Osteocyte (in vitro differentiated cells): ENCODE measurements around the gene AP2B1. TPM values are rescaled to one million over a fixed set of nuclear protein-coding genes. Genes with fewer than 3 reads are reported as not detected.
A peak's percentile ranks its signal among the peaks of the same experiment; 100 is the strongest.

Source experiments
- DNase-seq: peaks from one replicate; pipeline ENCODE4 v3.0.0; 2021; ENCODE audit warnings: mixed read lengths; ENCODE audit not compliant: unreplicated experiment; ENCODE audit errors: extremely low spot score
- H3K27ac Mint-ChIP-seq: one replicate; pipeline ENCODE4 v1.8.0; 2021; ENCODE audit warnings: mild to moderate bottlenecking, mixed read lengths; ENCODE audit not compliant: unreplicated experiment
- H3K27me3 Mint-ChIP-seq: one replicate; pipeline ENCODE4 v1.8.0; 2021; ENCODE audit warnings: mixed read lengths; ENCODE audit not compliant: unreplicated experiment
- H3K36me3 Mint-ChIP-seq: one replicate; pipeline ENCODE4 v1.8.0; 2021; ENCODE audit warnings: mixed read lengths; ENCODE audit not compliant: unreplicated experiment
- H3K4me1 Mint-ChIP-seq: one replicate; pipeline ENCODE4 v1.8.0; 2021; ENCODE audit warnings: mixed read lengths; ENCODE audit not compliant: unreplicated experiment
- H3K4me3 Mint-ChIP-seq: one replicate; pipeline ENCODE4 v1.8.0; 2021; ENCODE audit warnings: mild to moderate bottlenecking, moderate library complexity, mixed read lengths; ENCODE audit not compliant: unreplicated experiment
- H3K9me3 Mint-ChIP-seq: one replicate; pipeline ENCODE4 v1.8.0; 2021; ENCODE audit warnings: mixed read lengths; ENCODE audit not compliant: unreplicated experiment
- CTCF ChIP-seq: fragments of 200-600 bp; sonication (generic); IDR thresholded peaks from 2 replicates; pipeline ENCODE4 v1.5.0; 2021; ENCODE audit warnings: antibody characterized with exemption, mild to moderate bottlenecking, moderate library complexity
- total RNA-seq: library from RNA; stranded (reverse); gene quantifications from 2 replicates; pipeline ENCODE4 v1.2.1, GENCODE V29; 2021

AP2B1 gene
- total RNA-seq, 1 donor from 2014 or later: 201 TPM

- peaks cover 70% of the 10 kb centered on the region for H3K27me3 Mint-ChIP-seq
- no peak for TF ChIP-seq CTCF
Observed at GRCh38 chr17:35548208-35548810, 38.8 kb upstream of the AP2B1 start.

GRCh38 chr17:35548978-35549377 lies 38.1 kb upstream of the AP2B1 start:
- Mint-ChIP-seq H3K36me3 (no peaks in the 10 kb centered on the region), H3K27me3 (peaks cover 74% of the 10 kb centered on the region), H3K27ac (no peak overlapping the region), H3K4me3 (no peak overlapping the region), H3K9me3 (no peaks in the 10 kb centered on the region), H3K4me1 (no peaks in the 10 kb centered on the region)
- no peak for DNase-seq
- TF ChIP-seq CTCF: no peak

More at GRCh38 chr17:35548208-35548810, 38.8 kb upstream of the AP2B1 start:
- Mint-ChIP-seq H3K27ac (no peak overlapping the region), H3K36me3 (no peaks in the 10 kb centered on the region), H3K4me1 (no peaks in the 10 kb centered on the region), H3K9me3 (no peaks in the 10 kb centered on the region), H3K4me3 (no peak overlapping the region)
- no peak for DNase-seq

- no peaks in the 10 kb centered on the region for H3K4me1 Mint-ChIP-seq
- no peaks in the 10 kb centered on the region for H3K9me3 Mint-ChIP-seq
- H3K27ac Mint-ChIP-seq: no peak overlapping the region
- no peaks in the 10 kb centered on the region for H3K36me3 Mint-ChIP-seq
- DNase-seq: no peak
- no peak for TF ChIP-seq CTCF
- no peak overlapping the region for H3K4me3 Mint-ChIP-seq
- peaks cover 74% of the 10 kb centered on the region for H3K27me3 Mint-ChIP-seq
Observed at GRCh38 chr17:35553310-35553709, 33.8 kb upstream of the AP2B1 start.

- no peaks in the 10 kb centered on the region for H3K36me3 Mint-ChIP-seq
- no peak overlapping the region for H3K27ac Mint-ChIP-seq
- H3K9me3 Mint-ChIP-seq: no peaks in the 10 kb centered on the region
- no peak for TF ChIP-seq CTCF
- H3K4me1 Mint-ChIP-seq: no peaks in the 10 kb centered on the region
- no peak overlapping the region for H3K4me3 Mint-ChIP-seq
- DNase-seq: no peak
- peaks cover 73% of the 10 kb centered on the region for H3K27me3 Mint-ChIP-seq
Observed at GRCh38 chr17:35554668-35555067, 32.5 kb upstream of the AP2B1 start.

GRCh38 chr17:35555691-35556090 lies 31.4 kb upstream of the AP2B1 start:
- no peak overlapping the region for H3K4me3 Mint-ChIP-seq
- peak; percentile 21 for TF ChIP-seq CTCF
- no peak overlapping the region for H3K27ac Mint-ChIP-seq
- H3K36me3 Mint-ChIP-seq: no peaks in the 10 kb centered on the region
- peaks cover 75% of the 10 kb centered on the region for H3K27me3 Mint-ChIP-seq
- H3K4me1 Mint-ChIP-seq: no peaks in the 10 kb centered on the region
- DNase-seq: no peak
- no peaks in the 10 kb centered on the region for H3K9me3 Mint-ChIP-seq
